GM21717 (cell line): ENCODE results near the gene CFAP61.
A peak's percentile ranks its signal among the peaks of the same experiment; 100 is the strongest.
"Not testable (repeated sequence)": the region's sequence is repeated elsewhere in the genome, so short reads cannot be mapped to it uniquely, and the experiment has no call there.

Experiments
- ATAC-seq: cut with Tn5 transposase; IDR thresholded peaks from one replicate; pipeline ENCODE4 v1.9.1; 2021; ENCODE audit warnings: mild to moderate bottlenecking, moderate library complexity; ENCODE audit not compliant: unreplicated experiment

Gene CFAP61

GRCh38 chr20:20228351-20228750 is 176.0 kb downstream of the CFAP61 start:
- ATAC-seq, result no peak

GRCh38 chr20:20229595-20229994 is 177.3 kb downstream of the CFAP61 start:
- ATAC-seq, result no peak

DNA sequence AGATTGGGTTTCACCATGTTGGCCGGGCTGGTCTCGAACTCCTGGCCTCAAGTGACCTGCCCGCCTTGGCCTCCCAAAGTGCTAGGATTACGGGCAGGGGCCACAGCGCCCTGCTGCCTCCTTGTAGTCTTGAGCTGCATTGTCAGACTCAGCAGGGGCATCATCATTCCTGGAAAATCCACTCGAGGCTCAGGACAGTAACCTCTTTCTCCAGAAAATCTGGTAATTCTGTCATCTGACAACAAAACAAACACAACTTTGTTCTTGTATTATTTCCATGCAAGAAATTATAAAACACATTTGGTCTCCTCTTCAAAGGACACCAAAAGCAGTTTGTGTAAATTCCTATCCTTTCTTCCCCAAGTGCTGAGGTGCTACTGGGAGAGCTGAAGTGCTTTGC is 178.4 kb downstream of the CFAP61 start:
- ATAC-seq, result no peak

GRCh38 chr20:20231528-20232298 is 179.4 kb downstream of the CFAP61 start:
- ATAC-seq, result no peak

GRCh38 chr20:20233041-20233514 is 180.7 kb downstream of the CFAP61 start:
- ATAC-seq, result no peak

- no peak for ATAC-seq
These were observed 183.3 kb downstream of the CFAP61 start for GRCh38 chr20:20235681-20236080.

DNA sequence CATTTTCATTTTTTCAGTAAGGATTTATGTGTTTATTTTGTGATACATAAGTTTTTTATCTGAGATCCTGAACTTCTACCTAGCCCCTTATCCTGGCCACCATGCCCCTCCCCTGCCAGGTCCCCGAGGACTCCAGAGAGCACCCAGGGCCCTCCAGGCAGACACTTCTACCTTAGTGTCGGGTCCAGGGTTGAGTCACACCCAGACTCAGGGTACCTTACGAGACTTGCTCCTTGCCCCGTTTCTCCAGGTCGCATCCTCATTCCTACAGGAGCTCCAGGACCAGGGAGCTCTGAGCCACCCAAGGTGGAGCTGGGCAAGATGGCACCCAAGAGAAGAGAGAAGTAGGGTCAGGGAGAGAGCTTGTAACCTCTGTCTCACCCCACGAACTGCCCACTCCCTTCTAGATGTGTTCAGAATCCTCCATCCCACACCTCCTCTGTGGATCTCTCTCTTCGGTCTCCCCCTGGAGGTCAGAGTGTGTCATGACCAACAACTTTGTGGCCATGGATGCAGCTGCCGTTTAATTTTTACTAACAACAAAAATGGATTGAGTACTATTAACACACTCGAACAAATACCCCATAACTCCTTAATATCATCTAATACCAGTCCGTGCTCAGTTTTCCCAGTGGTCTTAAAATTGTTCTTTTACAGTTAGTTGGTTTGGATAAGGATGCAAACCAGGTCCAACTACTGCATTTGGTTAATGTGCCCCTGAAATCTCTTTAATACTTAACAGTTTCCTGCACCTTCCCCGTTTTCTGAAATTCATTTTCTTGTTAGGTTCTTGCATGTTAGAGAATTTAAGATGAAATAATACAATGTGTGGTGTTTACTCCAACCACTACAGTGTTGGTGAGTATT is 185.0 kb downstream of the CFAP61 start:
- ATAC-seq, result peak; percentile 55

- no peak for ATAC-seq
These were observed 189.6 kb downstream of the CFAP61 start for GRCh38 chr20:20241976-20242375.

GRCh38 chr20:20244384-20244783 is 192.1 kb downstream of the CFAP61 start:
- ATAC-seq, result not testable (repeated sequence)

GRCh38 chr20:20246996-20247633 is 194.8 kb downstream of the CFAP61 start:
- no peak for ATAC-seq

DNA sequence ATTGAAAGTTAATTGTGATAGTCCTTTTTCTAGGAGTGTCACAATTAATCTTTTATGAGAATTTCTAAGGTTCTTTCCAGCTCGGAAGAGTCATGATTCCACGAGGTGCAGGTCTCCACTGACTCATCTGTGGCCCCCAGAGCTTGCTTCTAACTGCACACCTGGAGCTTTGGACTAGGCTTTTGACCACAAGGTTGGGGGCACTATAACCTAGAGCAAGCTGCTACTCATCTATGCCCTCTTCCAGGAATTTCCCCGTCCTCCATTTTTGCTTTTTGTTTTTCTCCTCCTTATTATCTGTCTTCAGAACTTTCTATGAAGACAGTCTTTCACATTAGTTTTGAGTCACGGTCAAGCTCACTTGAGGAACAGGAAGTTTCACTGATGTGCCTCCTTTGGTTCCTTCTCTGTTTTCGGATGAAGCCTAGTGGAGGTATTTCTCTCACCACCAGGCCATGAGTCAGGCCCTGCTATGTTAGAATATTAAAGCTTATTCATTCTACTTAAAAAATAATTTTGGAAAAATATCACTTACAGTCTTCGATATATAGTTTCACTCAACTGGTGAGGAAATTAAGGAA is 196.4 kb downstream of the CFAP61 start:
- ATAC-seq, result peak; percentile 81

DNA sequence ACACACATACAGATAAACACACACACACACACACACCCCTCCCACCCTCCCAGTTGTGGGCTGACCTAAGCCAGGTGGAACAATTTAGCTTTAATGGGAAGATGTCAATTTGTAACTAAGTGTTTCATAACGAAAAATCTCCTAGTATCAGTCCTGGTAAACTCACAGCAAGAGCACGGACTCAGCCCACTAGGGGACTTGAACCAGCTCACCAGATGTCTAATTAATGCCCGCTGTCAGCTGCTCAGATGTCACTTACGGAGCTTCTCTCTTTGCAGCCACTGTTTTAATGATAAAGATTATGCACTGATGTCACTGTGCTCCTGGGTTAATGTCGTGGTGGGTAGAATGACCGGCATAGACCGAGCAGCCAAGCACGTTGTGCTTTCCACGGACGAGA is 199.0 kb downstream of the CFAP61 start:
- ATAC-seq, result no peak

- no peak for ATAC-seq
These were observed 199.5 kb downstream of the CFAP61 start for GRCh38 chr20:20251836-20252235.

GRCh38 chr20:20253039-20253743 is 200.9 kb downstream of the CFAP61 start:
- no peak for ATAC-seq

- ATAC-seq, result no peak
These were observed 201.5 kb downstream of the CFAP61 start for GRCh38 chr20:20253744-20254330.

GRCh38 chr20:20255099-20255498 is 202.8 kb downstream of the CFAP61 start:
- ATAC-seq, result no peak

- ATAC-seq, result no peak
These were observed 207.2 kb downstream of the CFAP61 start for GRCh38 chr20:20259533-20259932.

DNA sequence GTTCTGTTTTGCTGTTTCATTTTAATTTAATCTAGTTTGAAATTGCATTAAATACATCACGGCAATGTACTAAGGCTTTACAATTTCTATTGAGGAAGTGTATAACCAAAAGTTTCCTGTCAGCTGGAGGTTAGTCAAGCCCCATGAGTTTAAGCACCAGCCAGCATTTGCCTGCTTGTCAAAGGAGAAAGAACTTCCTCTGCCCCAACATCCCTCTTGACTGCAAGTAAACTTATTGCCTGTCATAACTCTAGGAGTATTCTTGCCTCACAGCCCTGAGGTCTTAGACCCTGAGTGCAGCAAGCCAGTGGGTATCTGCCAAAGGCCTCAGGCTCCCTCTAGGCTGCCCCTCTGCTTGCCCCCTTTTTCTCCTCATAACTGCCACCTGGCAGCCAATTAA is 208.8 kb downstream of the CFAP61 start:
- ATAC-seq, result no peak

- ATAC-seq, result no peak
These were observed 212.9 kb downstream of the CFAP61 start for GRCh38 chr20:20265210-20265609.

- no peak for ATAC-seq
These were observed 214.2 kb downstream of the CFAP61 start for GRCh38 chr20:20266552-20266951.
